GM12873 (cell line): Measurements from ENCODE around the gene RAD51B.

ENCODE experiments used
- TF ChIP-seq, protein P1 (sequence below): IDR thresholded peaks from 2 replicates; pipeline ENCODE4 v1.5.1; 2012; ENCODE audit warnings: low read depth, mild to moderate bottlenecking, moderate library complexity, low read length, control low read depth; ENCODE audit not compliant: insufficient read depth; ENCODE audit errors: missing control alignments

Gene RAD51B

GRCh38 chr14:68448252-68448902 is 628.8 kb downstream of the RAD51B start:
- TF ChIP-seq, protein P1, sequence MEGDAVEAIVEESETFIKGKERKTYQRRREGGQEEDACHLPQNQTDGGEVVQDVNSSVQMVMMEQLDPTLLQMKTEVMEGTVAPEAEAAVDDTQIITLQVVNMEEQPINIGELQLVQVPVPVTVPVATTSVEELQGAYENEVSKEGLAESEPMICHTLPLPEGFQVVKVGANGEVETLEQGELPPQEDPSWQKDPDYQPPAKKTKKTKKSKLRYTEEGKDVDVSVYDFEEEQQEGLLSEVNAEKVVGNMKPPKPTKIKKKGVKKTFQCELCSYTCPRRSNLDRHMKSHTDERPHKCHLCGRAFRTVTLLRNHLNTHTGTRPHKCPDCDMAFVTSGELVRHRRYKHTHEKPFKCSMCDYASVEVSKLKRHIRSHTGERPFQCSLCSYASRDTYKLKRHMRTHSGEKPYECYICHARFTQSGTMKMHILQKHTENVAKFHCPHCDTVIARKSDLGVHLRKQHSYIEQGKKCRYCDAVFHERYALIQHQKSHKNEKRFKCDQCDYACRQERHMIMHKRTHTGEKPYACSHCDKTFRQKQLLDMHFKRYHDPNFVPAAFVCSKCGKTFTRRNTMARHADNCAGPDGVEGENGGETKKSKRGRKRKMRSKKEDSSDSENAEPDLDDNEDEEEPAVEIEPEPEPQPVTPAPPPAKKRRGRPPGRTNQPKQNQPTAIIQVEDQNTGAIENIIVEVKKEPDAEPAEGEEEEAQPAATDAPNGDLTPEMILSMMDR: no peak

DNA sequence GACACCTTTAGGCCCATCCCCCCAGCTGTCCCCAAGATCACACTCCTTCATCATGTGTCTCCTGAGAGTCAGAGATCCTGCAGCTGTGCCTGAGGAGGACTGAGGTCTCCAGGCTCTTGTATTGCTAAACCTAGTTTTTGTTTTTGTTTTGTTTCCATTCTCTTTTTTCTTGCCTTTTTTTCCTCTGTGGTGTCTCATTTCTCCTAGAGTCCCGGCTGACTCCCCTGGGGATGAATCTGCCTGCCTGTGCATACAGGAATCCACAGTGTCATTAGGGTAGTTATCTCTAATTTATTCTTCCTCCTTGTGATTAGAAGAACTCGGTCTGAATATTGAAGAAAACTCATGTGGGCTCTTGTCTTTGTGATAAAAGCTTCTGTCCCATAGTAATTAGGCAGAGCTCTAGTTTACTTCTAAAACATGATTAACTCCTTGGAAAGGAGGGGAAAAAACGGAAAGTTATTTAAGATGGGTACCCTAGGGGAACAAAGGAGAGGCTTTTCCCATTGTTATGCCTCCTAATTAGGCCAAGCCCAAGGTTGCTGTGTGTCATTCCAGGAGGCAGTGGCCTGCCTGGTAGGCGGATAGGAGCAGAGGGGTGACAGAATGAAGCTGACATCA is 630.1 kb downstream of the RAD51B start:
- TF ChIP-seq, protein P1: no peak

DNA sequence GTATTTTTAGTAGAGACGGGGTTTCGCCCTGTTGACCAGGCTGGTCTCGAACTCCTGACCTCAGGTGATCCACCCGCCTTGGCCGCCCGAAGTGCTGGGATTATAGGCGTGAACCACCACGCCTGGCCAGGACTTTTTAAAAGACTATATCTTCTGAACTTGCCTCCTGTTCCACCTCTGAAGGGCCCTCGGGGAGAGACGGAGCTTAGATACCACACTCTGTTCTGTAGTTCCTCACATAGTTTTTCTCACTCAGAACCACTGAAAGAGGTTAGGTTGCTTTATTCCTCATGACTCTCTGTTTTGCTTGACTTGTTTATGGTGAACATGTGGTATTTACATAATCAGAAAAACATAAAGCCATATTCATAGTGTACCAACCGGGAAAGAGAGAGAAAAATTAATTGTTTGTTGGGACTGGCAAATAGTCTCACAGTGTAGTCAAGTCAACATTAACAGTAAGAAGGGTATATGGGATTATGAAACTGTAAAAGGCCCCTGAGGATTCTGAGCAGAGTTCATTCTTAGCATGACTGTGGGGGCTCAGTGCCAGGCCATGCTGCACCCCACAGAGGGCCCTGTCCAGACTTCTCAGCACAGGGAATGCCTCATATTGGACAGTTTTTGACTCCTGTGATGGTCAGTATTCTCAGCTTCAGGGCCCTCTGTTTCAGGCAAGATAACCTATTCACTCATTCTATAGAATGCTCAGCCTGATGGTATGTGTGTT is 631.0 kb downstream of the RAD51B start:
- TF ChIP-seq, protein P1: no peak

GRCh38 chr14:68451696-68452373 is 632.3 kb downstream of the RAD51B start:
- TF ChIP-seq, protein P1: no peak

GRCh38 chr14:68458253-68458652 is 638.7 kb downstream of the RAD51B start:
- TF ChIP-seq, protein P1: no peak

- TF ChIP-seq, protein P1: no peak
These were observed 639.4 kb downstream of the RAD51B start for GRCh38 chr14:68458840-68459469.
